Mucosa of rectum (tissue), 2 donors: Measurements from ENCODE around the gene PODN.

Experiments
- H3K27ac ChIP-seq, 2 donors: one replicate each; pipeline ENCODE4 v1.7.0; 2013; ENCODE audit warnings: inconsistent platforms in 2 of 2, low read depth in 2 of 2, low read length in 2 of 2
- H3K27me3 ChIP-seq, 2 donors: one replicate each; pipeline ENCODE4 v1.7.0; 2013; ENCODE audit warnings: low read length in 2 of 2; ENCODE audit not compliant: control insufficient read depth in 2 of 2, insufficient read depth in 2 of 2
- H3K36me3 ChIP-seq, 2 donors: one replicate each; pipeline ENCODE4 v1.7.0; 2013; ENCODE audit warnings: low read length in 2 of 2; ENCODE audit not compliant: control insufficient read depth in 2 of 2, insufficient read depth in 2 of 2
- H3K4me1 ChIP-seq, 2 donors: one replicate each; pipeline ENCODE4 v1.7.0; 2013; ENCODE audit warnings: low read length in 2 of 2, mild to moderate bottlenecking in 1 of 2; ENCODE audit not compliant: control insufficient read depth in 2 of 2, insufficient read depth in 2 of 2
- H3K4me3 ChIP-seq, 2 donors: one replicate each; pipeline ENCODE4 v1.7.0; 2013; ENCODE audit warnings: low read length in 2 of 2
- H3K9ac ChIP-seq, 2 donors: one replicate each; pipeline ENCODE4 v1.7.0; 2013; ENCODE audit warnings: low read length in 2 of 2, low read depth in 1 of 2, mild to moderate bottlenecking in 1 of 2
- H3K9me3 ChIP-seq, 2 donors: one replicate each; pipeline ENCODE4 v1.7.0; 2013; ENCODE audit warnings: low read length in 2 of 2; ENCODE audit not compliant: control insufficient read depth in 2 of 2
- donor health status: healthy.
- donor health status: Normal muscosa, but diverticular disease.

The PODN gene

GRCh38 chr1:53080041-53080440 lies 18.0 kb downstream of the PODN start:
- Histone ChIP-seq H3K4me3 (no peak overlapping the region), H3K27ac (no peak overlapping the region), H3K9ac (no peak overlapping the region), H3K27me3 (no peaks in the 10 kb centered on the region), H3K9me3 (no peaks in the 10 kb centered on the region), H3K4me1 (no peaks in the 10 kb centered on the region), H3K36me3 (no peaks in the 10 kb centered on the region)

- H3K36me3 ChIP-seq = no peaks in the 10 kb centered on the region
- H3K9ac ChIP-seq = no peak overlapping the region
- no peaks in the 10 kb centered on the region for H3K27me3 ChIP-seq
- H3K4me3 ChIP-seq = no peak overlapping the region
- no peak overlapping the region for H3K27ac ChIP-seq
- no peaks in the 10 kb centered on the region for H3K4me1 ChIP-seq
- no peaks in the 10 kb centered on the region for H3K9me3 ChIP-seq
Observed at GRCh38 chr1:53080769-53081168, 18.8 kb downstream of the PODN start.

GRCh38 chr1:53081384-53082066 lies 19.5 kb downstream of the PODN start:
- no peaks in the 10 kb centered on the region for H3K4me1 ChIP-seq
- no peak overlapping the region for H3K27ac ChIP-seq
- H3K27me3 ChIP-seq = no peaks in the 10 kb centered on the region
- H3K36me3 ChIP-seq = no peaks in the 10 kb centered on the region
- H3K4me3 ChIP-seq = no peak overlapping the region
- H3K9me3 ChIP-seq = no peaks in the 10 kb centered on the region
- H3K9ac ChIP-seq = no peak overlapping the region

GRCh38 chr1:53082826-53083455 lies 20.9 kb downstream of the PODN start:
- no peaks in the 10 kb centered on the region for H3K9me3 ChIP-seq
- H3K27me3 ChIP-seq = no peaks in the 10 kb centered on the region
- H3K4me1 ChIP-seq = no peaks in the 10 kb centered on the region
- H3K4me3 ChIP-seq = no peak overlapping the region
- no peak overlapping the region for H3K9ac ChIP-seq
- no peak overlapping the region for H3K27ac ChIP-seq
- H3K36me3 ChIP-seq = no peaks in the 10 kb centered on the region

GRCh38 chr1:53083636-53084588 lies 21.9 kb downstream of the PODN start:
- Histone ChIP-seq H3K9ac (no peak overlapping the region), H3K4me1 (no peaks in the 10 kb centered on the region), H3K27ac (no peak overlapping the region)

GRCh38 chr1:53084589-53084971 lies 22.6 kb downstream of the PODN start:
- H3K36me3 ChIP-seq = no peaks in the 10 kb centered on the region
- H3K4me3 ChIP-seq = no peak overlapping the region
- H3K4me1 ChIP-seq = peaks cover 0 to 3% of the 10 kb centered on the region in 2 donors
- H3K27me3 ChIP-seq = no peaks in the 10 kb centered on the region
- no peaks in the 10 kb centered on the region for H3K9me3 ChIP-seq
- no peak overlapping the region for H3K9ac ChIP-seq
- no peak overlapping the region for H3K27ac ChIP-seq

More at GRCh38 chr1:53083636-53084588, 21.9 kb downstream of the PODN start:
- no peaks in the 10 kb centered on the region for H3K27me3 ChIP-seq
- no peaks in the 10 kb centered on the region for H3K36me3 ChIP-seq
- H3K4me3 ChIP-seq = no peak overlapping the region
- H3K9me3 ChIP-seq = no peaks in the 10 kb centered on the region

GRCh38 chr1:53085405-53085804 lies 23.4 kb downstream of the PODN start:
- Histone ChIP-seq H3K27ac (no peak overlapping the region), H3K36me3 (no peaks in the 10 kb centered on the region), H3K9ac (no peak overlapping the region), H3K4me1 (peaks cover 0 to 10% of the 10 kb centered on the region in 2 donors), H3K27me3 (no peaks in the 10 kb centered on the region), H3K4me3 (no peak overlapping the region), H3K9me3 (no peaks in the 10 kb centered on the region)

- H3K27ac ChIP-seq = no peak overlapping the region
- no peaks in the 10 kb centered on the region for H3K9me3 ChIP-seq
Observed at GRCh38 chr1:53086491-53087070, 24.6 kb downstream of the PODN start.

GRCh38 chr1:53087332-53088285 lies 25.6 kb downstream of the PODN start:
- H3K27ac ChIP-seq = no peak overlapping the region
- no peak overlapping the region for H3K9ac ChIP-seq
- H3K4me1 ChIP-seq = peaks cover 6 to 10% of the 10 kb centered on the region in 2 donors
- H3K4me3 ChIP-seq = no peak overlapping the region
- H3K36me3 ChIP-seq = no peaks in the 10 kb centered on the region
- no peaks in the 10 kb centered on the region for H3K9me3 ChIP-seq
- no peaks in the 10 kb centered on the region for H3K27me3 ChIP-seq

More at GRCh38 chr1:53086491-53087070, 24.6 kb downstream of the PODN start:
- Histone ChIP-seq H3K4me1 (peaks cover 6 to 10% of the 10 kb centered on the region in 2 donors), H3K36me3 (no peaks in the 10 kb centered on the region), H3K27me3 (no peaks in the 10 kb centered on the region), H3K9ac (no peak overlapping the region), H3K4me3 (no peak overlapping the region)
